ENCODE results near the gene OR7G2. TPM values are rescaled to one million over a fixed set of nuclear protein-coding genes. Genes with fewer than 3 reads are reported as not detected.

Gene OR7G2
- total and polyA plus RNA-seq, 2 donors (not counting 3 experiments of a cell fraction or from before 2014, with no cell fraction given) = not detected

- TF ChIP-seq POLR2A (IDR thresholded peaks at IDR 0.05; ENCODE audit: low read depth, low read length) = no peak
These were observed 54.4 kb downstream of the OR7G2 start for GRCh38 chr19:9052894-9053293.

More at GRCh38 chr19:9052894-9053293, 54.4 kb downstream of the OR7G2 start:
- H3K4me2 ChIP-seq (ENCODE audit: insufficient read depth, low read length) = no peak overlapping the region
- no peak for FAIRE-seq
- H3K9me1 ChIP-seq (replicated peaks; ENCODE audit: control insufficient read depth, extremely low read depth, insufficient read depth, low read length) = no peaks in the 10 kb centered on the region
- DNase-seq (ENCODE audit: low read depth, low spot score) = no peak
- no peak overlapping the region for H3K9ac ChIP-seq (replicated peaks; ENCODE audit: extremely low read depth, insufficient read depth, low read length)
- H3K79me2 ChIP-seq (ENCODE audit: control insufficient read depth, insufficient read depth, low read length) = no peaks in the 10 kb centered on the region
- dilution Hi-C loops (cut with MboI; ENCODE audit: extremely low pct_ligation_motif_present, low sequenced_read_pairs) (no loop called here), intact Hi-C loops (cut with micrococcal nuclease) (no loop called here)
- H3K9me3 ChIP-seq (replicated peaks; ENCODE audit: control insufficient read depth, insufficient read depth, low read length) = no peaks in the 10 kb centered on the region
- no peak overlapping the region for H2AFZ ChIP-seq (ENCODE audit: low read depth, low read length)
- ChIA-PET CTCF (no interaction called here), POLR2A (interaction anchor here (0.7 kb wide), 1 partner anchor 209 kb away, joined by 3 read pairs; no protein-coding TSS in a partner anchor)
- no peak overlapping the region for H3K27ac ChIP-seq (ENCODE audit: insufficient read depth, low read depth, low read length)
- H4K20me1 ChIP-seq (replicated peaks; ENCODE audit: control insufficient read depth, extremely low read depth, insufficient read depth, low read length) = no peaks in the 10 kb centered on the region
- H3K4me1 ChIP-seq (ENCODE audit: control insufficient read depth, extremely low read depth, insufficient read depth, low read length) = no peaks in the 10 kb centered on the region
- H3K36me3 ChIP-seq (ENCODE audit: control insufficient read depth in 2 of 2, extremely low read depth in 1 of 2, insufficient read depth in 2 of 2, low read length in 2 of 2) = no peaks in the 10 kb centered on the region
- no peak overlapping the region for H3K4me3 ChIP-seq (replicated peaks in 1 of 3; ENCODE audit: insufficient read depth in 1 of 3, low read depth in 1 of 3, low read length in 3 of 3)
- BruUV-seq (replicated peaks) = no TSS peak
- H3K27me3 ChIP-seq (ENCODE audit: control insufficient read depth in 2 of 2, insufficient read depth in 2 of 2, low read length in 2 of 2) = no peaks in the 10 kb centered on the region

Small RNA genes lying within 50 kb of the gene (small RNA-seq; reads per million reads assigned to genes)
- not detected for gene OR1M4P (ENCODE audit: insufficient read depth, insufficient read length, low read depth, low replicate concordance)

Other genes starting within 250 kb of the OR7G2 start
- not detected in 2 replicates for gene MUC16, start 97.1 kb downstream of the OR7G2 start, total RNA-seq
- not detected in 2 replicates for gene MUC16, start 97.1 kb downstream of the OR7G2 start, polyA plus RNA-seq
- not detected in 2 replicates for gene OR1M1, start 20.4 kb downstream of the OR7G2 start, total RNA-seq
- not detected in 2 replicates for gene OR1M1, start 20.4 kb downstream of the OR7G2 start, polyA plus RNA-seq
- gene OR7G1, start 8.3 kb upstream of the OR7G2 start, total RNA-seq = not detected in 2 replicates
- not detected in 2 replicates for gene OR7G1, start 8.3 kb upstream of the OR7G2 start, polyA plus RNA-seq
- not detected in 2 replicates for gene OR7G3, start 19.5 kb upstream of the OR7G2 start, total RNA-seq
- gene OR7G3, start 19.5 kb upstream of the OR7G2 start, polyA plus RNA-seq = not detected in 2 replicates
- gene ZNF317, start 32.9 kb upstream of the OR7G2 start, total RNA-seq = 29.5 and 30.4 TPM in 2 replicates
- gene ZNF317, start 32.9 kb upstream of the OR7G2 start, polyA plus RNA-seq = 13.8 and 14.2 TPM in 2 replicates
- not detected in 2 replicates for gene OR7D2, start 71.5 kb upstream of the OR7G2 start, total RNA-seq
- 0.05 TPM in 1 of 2 replicates, not detected in the other for gene OR7D2, start 71.5 kb upstream of the OR7G2 start, polyA plus RNA-seq
- not detected in 2 replicates for gene OR7D4, start 112.1 kb upstream of the OR7G2 start, total RNA-seq
- gene OR7D4, start 112.1 kb upstream of the OR7G2 start, polyA plus RNA-seq = not detected in 2 replicates
- gene OR7E24, start 143.5 kb upstream of the OR7G2 start, total RNA-seq = not detected in 2 replicates
- gene OR7E24, start 143.5 kb upstream of the OR7G2 start, polyA plus RNA-seq = not detected in 2 replicates
- 3.9 and 4.7 TPM in 2 replicates for gene ZNF699, start 202.4 kb upstream of the OR7G2 start, total RNA-seq
- 0.48 and 0.59 TPM in 2 replicates for gene ZNF699, start 202.4 kb upstream of the OR7G2 start, polyA plus RNA-seq
- gene ZNF559, start 216.7 kb upstream of the OR7G2 start, total RNA-seq = 10.1 and 13.5 TPM in 2 replicates
- 6.1 and 7.8 TPM in 2 replicates for gene ZNF559, start 216.7 kb upstream of the OR7G2 start, polyA plus RNA-seq